ENCODE data around the gene KCNG1. TPM values are rescaled to one million over a fixed set of nuclear protein-coding genes. Genes with fewer than 3 reads are reported as not detected.

KCNG1 gene
- total and polyA plus RNA-seq, 2 of the 13 experiments (the other 11 are each of a cell fraction or from before 2014, with no cell fraction given): not detected

DNA sequence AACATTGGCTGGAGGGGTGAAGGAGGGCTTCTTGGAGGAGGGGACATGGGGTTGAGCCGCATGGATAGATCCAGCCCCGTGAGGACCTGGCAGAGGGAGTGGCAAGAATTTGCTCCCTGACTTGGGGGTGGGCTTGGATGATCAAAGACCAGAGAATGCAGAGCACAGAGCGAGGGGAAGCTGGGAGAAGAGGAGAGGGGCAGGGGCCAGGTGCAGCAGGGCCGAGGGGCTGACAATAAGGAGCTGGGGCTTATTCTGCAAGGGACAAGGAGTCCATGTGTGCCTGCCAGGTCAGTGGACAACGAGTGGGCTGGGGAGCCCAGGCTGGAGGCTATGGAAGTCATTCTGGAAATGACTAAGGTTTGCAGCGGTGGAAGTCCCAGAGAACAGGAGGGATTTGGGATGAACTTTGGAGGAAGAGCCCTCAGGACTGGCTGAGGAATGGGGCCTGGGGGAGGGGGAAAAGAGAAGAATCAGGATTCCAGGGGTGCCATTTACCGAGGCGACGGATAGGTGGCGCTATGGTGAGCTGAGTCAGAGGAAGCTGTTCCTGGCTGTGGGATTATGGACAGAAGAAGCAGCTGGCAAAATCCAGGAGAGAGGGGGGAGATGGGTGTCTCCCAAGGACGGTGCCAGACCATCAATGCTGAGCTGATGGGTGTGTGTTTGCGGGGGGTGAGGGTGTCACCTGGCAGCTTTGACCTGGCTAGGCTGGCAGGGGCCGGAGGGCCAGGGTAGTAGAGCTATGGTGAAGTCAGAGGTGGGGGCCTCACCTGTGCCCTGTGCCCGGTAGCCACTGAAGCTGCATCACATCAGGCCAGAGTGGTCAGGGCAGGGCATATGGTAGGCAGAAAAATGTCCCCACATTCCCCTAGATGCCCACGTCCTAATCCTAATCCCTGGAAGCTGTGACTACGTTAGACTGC, 7.8 kb downstream of the KCNG1 start (continued):
- TF ChIP-seq, protein P1, sequence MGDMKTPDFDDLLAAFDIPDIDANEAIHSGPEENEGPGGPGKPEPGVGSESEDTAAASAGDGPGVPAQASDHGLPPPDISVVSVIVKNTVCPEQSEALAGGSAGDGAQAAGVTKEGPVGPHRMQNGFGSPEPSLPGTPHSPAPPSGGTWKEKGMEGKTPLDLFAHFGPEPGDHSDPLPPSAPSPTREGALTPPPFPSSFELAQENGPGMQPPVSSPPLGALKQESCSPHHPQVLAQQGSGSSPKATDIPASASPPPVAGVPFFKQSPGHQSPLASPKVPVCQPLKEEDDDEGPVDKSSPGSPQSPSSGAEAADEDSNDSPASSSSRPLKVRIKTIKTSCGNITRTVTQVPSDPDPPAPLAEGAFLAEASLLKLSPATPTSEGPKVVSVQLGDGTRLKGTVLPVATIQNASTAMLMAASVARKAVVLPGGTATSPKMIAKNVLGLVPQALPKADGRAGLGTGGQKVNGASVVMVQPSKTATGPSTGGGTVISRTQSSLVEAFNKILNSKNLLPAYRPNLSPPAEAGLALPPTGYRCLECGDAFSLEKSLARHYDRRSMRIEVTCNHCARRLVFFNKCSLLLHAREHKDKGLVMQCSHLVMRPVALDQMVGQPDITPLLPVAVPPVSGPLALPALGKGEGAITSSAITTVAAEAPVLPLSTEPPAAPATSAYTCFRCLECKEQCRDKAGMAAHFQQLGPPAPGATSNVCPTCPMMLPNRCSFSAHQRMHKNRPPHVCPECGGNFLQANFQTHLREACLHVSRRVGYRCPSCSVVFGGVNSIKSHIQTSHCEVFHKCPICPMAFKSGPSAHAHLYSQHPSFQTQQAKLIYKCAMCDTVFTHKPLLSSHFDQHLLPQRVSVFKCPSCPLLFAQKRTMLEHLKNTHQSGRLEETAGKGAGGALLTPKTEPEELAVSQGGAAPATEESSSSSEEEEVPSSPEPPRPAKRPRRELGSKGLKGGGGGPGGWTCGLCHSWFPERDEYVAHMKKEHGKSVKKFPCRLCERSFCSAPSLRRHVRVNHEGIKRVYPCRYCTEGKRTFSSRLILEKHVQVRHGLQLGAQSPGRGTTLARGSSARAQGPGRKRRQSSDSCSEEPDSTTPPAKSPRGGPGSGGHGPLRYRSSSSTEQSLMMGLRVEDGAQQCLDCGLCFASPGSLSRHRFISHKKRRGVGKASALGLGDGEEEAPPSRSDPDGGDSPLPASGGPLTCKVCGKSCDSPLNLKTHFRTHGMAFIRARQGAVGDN (CRISPR knock-in tag; IDR thresholded peaks at IDR 0.05): peak; percentile 21; the same call in 1 of the 2 replicates
- no peak for TF ChIP-seq PAF1 (CRISPR knock-in tag; IDR thresholded peaks at IDR 0.05)
- TF ChIP-seq ATF1 (CRISPR knock-in tag; IDR thresholded peaks at IDR 0.05): no peak
- TF ChIP-seq, protein P2, sequence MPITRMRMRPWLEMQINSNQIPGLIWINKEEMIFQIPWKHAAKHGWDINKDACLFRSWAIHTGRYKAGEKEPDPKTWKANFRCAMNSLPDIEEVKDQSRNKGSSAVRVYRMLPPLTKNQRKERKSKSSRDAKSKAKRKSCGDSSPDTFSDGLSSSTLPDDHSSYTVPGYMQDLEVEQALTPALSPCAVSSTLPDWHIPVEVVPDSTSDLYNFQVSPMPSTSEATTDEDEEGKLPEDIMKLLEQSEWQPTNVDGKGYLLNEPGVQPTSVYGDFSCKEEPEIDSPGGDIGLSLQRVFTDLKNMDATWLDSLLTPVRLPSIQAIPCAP (CRISPR knock-in tag; IDR thresholded peaks at IDR 0.05; ENCODE audit: low read depth): no peak
- TF ChIP-seq AHR (CRISPR knock-in tag; IDR thresholded peaks at IDR 0.05): no peak
- TF ChIP-seq ZNF160 (CRISPR knock-in tag; IDR thresholded peaks at IDR 0.05): no peak
- 0 out of 2 replicates have a peak, but pooled peaks have one; percentile 54 for TF ChIP-seq ZNF619 (CRISPR knock-in tag; IDR thresholded peaks at IDR 0.05)
- TF ChIP-seq ZNF891 (CRISPR knock-in tag; IDR thresholded peaks at IDR 0.05): peak; percentile 37; the same call in 1 of the 2 replicates
- peak; percentile 34; the same call in 1 of the 2 replicates for TF ChIP-seq KDM5B (CRISPR knock-in tag; IDR thresholded peaks at IDR 0.05; ENCODE audit: borderline replicate concordance)
- 0 out of 2 replicates have a peak, but pooled peaks have one; percentile 12 for TF ChIP-seq RAD21 (CRISPR knock-in tag; IDR thresholded peaks at IDR 0.05)
- TF ChIP-seq ARID2 (CRISPR knock-in tag; IDR thresholded peaks at IDR 0.05; ENCODE audit: borderline replicate concordance): no peak
- peak; percentile 51 for TF ChIP-seq STAG1 (CRISPR knock-in tag; IDR thresholded peaks at IDR 0.05)
